OCI-LY3 (cell line): Measurements from ENCODE around the gene ZNF181.

Experiments used
- H2AFZ ChIP-seq: fragments of 200-600, 300-600 bp; shearing (Covaris generic); 2 replicates; pipeline ENCODE4 v1.6.0; 2014; ENCODE audit warnings: antibody characterized with exemption, low read depth, low read length
- H3K27ac ChIP-seq: fragments of 200-600, 300-600 bp; sonication (generic); 2 replicates; pipeline ENCODE4 v1.5.1; 2014; ENCODE audit warnings: mild to moderate bottlenecking, low read length, moderate library complexity, mixed read lengths
- H3K27me3 ChIP-seq: fragments of 200-600, 300-600 bp; sonication (generic); 2 replicates; pipeline ENCODE4 v1.6.1; 2014; ENCODE audit warnings: low read depth, low read length, mixed read lengths
- H3K36me3 ChIP-seq: fragments of 200-600, 300-600 bp; sonication (generic); replicated peaks from 2 replicates; pipeline ENCODE3; 2014; ENCODE audit warnings: low read depth, low read length, mixed read lengths
- H3K4me1 ChIP-seq: fragments of 300-600, 200-600 bp; sonication (generic); 2 replicates; pipeline ENCODE4 v1.6.1; 2014; ENCODE audit warnings: low read length, mixed read lengths
- H3K4me2 ChIP-seq: fragments of 200-600, 300-600 bp; sonication (generic); 2 replicates; pipeline ENCODE4 v1.6.1; 2014; ENCODE audit warnings: low read length, mixed read lengths
- H3K4me3 ChIP-seq: fragments of 300-600, 200-600 bp; sonication (generic); 2 replicates; pipeline ENCODE4 v1.5.1; 2014; ENCODE audit warnings: antibody characterized with exemption, mild to moderate bottlenecking, low read length, moderate library complexity
- H3K79me2 ChIP-seq: fragments of 300-600, 200-600 bp; shearing (Covaris generic); 2 replicates; pipeline ENCODE4 v1.6.1; 2014; ENCODE audit warnings: mild to moderate bottlenecking, low read length, mixed read lengths
- H3K9ac ChIP-seq: fragments of 300-600, 200-600 bp; shearing (Covaris generic); 2 replicates; pipeline ENCODE4 v1.6.0; 2014; ENCODE audit warnings: mild to moderate bottlenecking, low read length, moderate library complexity
- H3K9me3 ChIP-seq: fragments of 200-600, 300-600 bp; shearing (Covaris generic); 2 replicates; pipeline ENCODE4 v1.6.1; 2014; ENCODE audit warnings: low read length, mixed read lengths; ENCODE audit not compliant: insufficient read depth
- H4K20me1 ChIP-seq: fragments of 200-600, 300-600 bp; sonication (generic); 2 replicates; pipeline ENCODE4 v1.6.1; 2016; ENCODE audit warnings: low read length, mixed read lengths; ENCODE audit not compliant: insufficient read depth
- CTCF ChIP-seq: fragments of 200-600, 300-600 bp; sonication (generic); IDR thresholded peaks from 2 replicates; pipeline ENCODE4 v1.5.1; 2014; ENCODE audit warnings: antibody characterized with exemption, low read length, low read depth
- EZH2phosphoT487 ChIP-seq: fragments of 200-600 bp; shearing (Covaris generic); IDR thresholded peaks from 2 replicates; pipeline ENCODE4 v1.6.1; 2018; ENCODE audit warnings: antibody characterized with exemption, mixed run types, low read depth

The ZNF181 gene

GRCh38 chr19:34779652-34780051 lies 45.6 kb downstream of the ZNF181 start:
- Histone ChIP-seq H3K27me3 (no peaks in the 10 kb centered on the region), H4K20me1 (no peaks in the 10 kb centered on the region), H3K4me1 (no peaks in the 10 kb centered on the region), H3K9ac (no peak overlapping the region), H3K36me3 (no peaks in the 10 kb centered on the region), H3K4me3 (no peak overlapping the region), H3K79me2 (no peaks in the 10 kb centered on the region), H3K4me2 (no peak overlapping the region), H3K9me3 (no peaks in the 10 kb centered on the region), H3K27ac (no peak overlapping the region), H2AFZ (no peak overlapping the region)
- no peak for TF ChIP-seq CTCF
- no peak for TF ChIP-seq EZH2phosphoT487

GRCh38 chr19:34786236-34786635 lies 52.2 kb downstream of the ZNF181 start:
- Histone ChIP-seq H3K9me3 (no peaks in the 10 kb centered on the region), H3K79me2 (no peaks in the 10 kb centered on the region), H3K4me2 (no peak overlapping the region), H3K27me3 (no peaks in the 10 kb centered on the region), H3K9ac (no peak overlapping the region), H2AFZ (no peak overlapping the region), H3K4me3 (no peak overlapping the region), H3K27ac (no peak overlapping the region), H3K36me3 (no peaks in the 10 kb centered on the region), H4K20me1 (no peaks in the 10 kb centered on the region), H3K4me1 (no peaks in the 10 kb centered on the region)
- TF ChIP-seq EZH2phosphoT487 (no peak), CTCF (no peak)

GRCh38 chr19:34787059-34787824 lies 53.2 kb downstream of the ZNF181 start:
- Histone ChIP-seq H3K4me3 (no peak overlapping the region), H4K20me1 (no peaks in the 10 kb centered on the region), H3K27ac (no peak overlapping the region), H3K27me3 (no peaks in the 10 kb centered on the region), H2AFZ (no peak overlapping the region), H3K4me2 (no peak overlapping the region), H3K9ac (no peak overlapping the region), H3K79me2 (no peaks in the 10 kb centered on the region), H3K9me3 (no peaks in the 10 kb centered on the region), H3K4me1 (no peaks in the 10 kb centered on the region), H3K36me3 (no peaks in the 10 kb centered on the region)
- TF ChIP-seq EZH2phosphoT487 (no peak), CTCF (no peak)

GRCh38 chr19:34788074-34788473 lies 54.0 kb downstream of the ZNF181 start:
- Histone ChIP-seq H3K4me1 (no peaks in the 10 kb centered on the region), H2AFZ (no peak overlapping the region), H3K9ac (no peak overlapping the region), H3K4me3 (no peak overlapping the region), H3K9me3 (no peaks in the 10 kb centered on the region), H3K27me3 (no peaks in the 10 kb centered on the region), H3K4me2 (no peak overlapping the region), H3K27ac (no peak overlapping the region), H4K20me1 (no peaks in the 10 kb centered on the region), H3K36me3 (no peaks in the 10 kb centered on the region), H3K79me2 (no peaks in the 10 kb centered on the region)
- TF ChIP-seq CTCF: no peak
- no peak for TF ChIP-seq EZH2phosphoT487
